Activated CD4-positive, alpha-beta memory T cell treated with anti-CD3 and anti-CD28 coated beads, Interleukin-2, amount 10 ng/mL, durations not matched to agents 7 days and 5 days (primary cell): Measurements from ENCODE around the gene PGPEP1. TPM values are rescaled to one million over a fixed set of nuclear protein-coding genes. Genes with fewer than 3 reads are reported as not detected.

Experiments
- CTCF ChIA-PET: fragments of 350-600 bp; sonication (Branson Sonifier 250); formaldehyde crosslinking; loops from one replicate; lab custom pipeline; 2021; ENCODE audit warnings: antibody characterized with exemption, inconsistent platforms; lab: Charles Lee
- POLR2A ChIA-PET: fragments of 350-600 bp; sonication (Branson Sonifier 250); formaldehyde crosslinking; loops from one replicate; lab custom pipeline; 2021; ENCODE audit warnings: antibody characterized with exemption; lab: Charles Lee
- DNase-seq: peaks from one replicate; pipeline ENCODE4 v3.0.0-alpha.2; 2020
- H3K27ac Mint-ChIP-seq: one replicate; pipeline ENCODE4 v1.8.0; 2021; ENCODE audit warnings: mild to moderate bottlenecking, mixed read lengths
- H3K27me3 Mint-ChIP-seq: one replicate; pipeline ENCODE4 v1.8.0; 2021; ENCODE audit warnings: mixed read lengths
- H3K36me3 Mint-ChIP-seq: one replicate; pipeline ENCODE4 v1.8.0; 2021; ENCODE audit warnings: low read depth, mixed read lengths
- H3K4me1 Mint-ChIP-seq: one replicate; pipeline ENCODE4 v1.8.0; 2021; ENCODE audit warnings: mixed read lengths
- H3K4me3 Mint-ChIP-seq: one replicate; pipeline ENCODE4 v1.8.0; 2021; ENCODE audit warnings: mild to moderate bottlenecking, mixed read lengths
- H3K9me3 Mint-ChIP-seq: one replicate; pipeline ENCODE4 v1.8.0; 2021; ENCODE audit warnings: mixed read lengths
- total RNA-seq, 2 experiments: library from RNA; stranded (reverse); gene quantifications; one replicate each; pipeline ENCODE4 v1.2.3, GENCODE V29; 2021

The PGPEP1 gene, protein sequence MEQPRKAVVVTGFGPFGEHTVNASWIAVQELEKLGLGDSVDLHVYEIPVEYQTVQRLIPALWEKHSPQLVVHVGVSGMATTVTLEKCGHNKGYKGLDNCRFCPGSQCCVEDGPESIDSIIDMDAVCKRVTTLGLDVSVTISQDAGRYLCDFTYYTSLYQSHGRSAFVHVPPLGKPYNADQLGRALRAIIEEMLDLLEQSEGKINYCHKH
- total RNA-seq = 10 to 100 TPM; 42.7 to 44.0 TPM

GRCh38 chr19:18340190-18340989, at the start of gene PGPEP1:
Gene PGPEP1 (plus strand): TSS chr19:18340598. CDS start chr19:18340682, 84 bp downstream.
- peaks cover 23% of the 10 kb centered on the region for H3K4me1 Mint-ChIP-seq
- H3K4me3 Mint-ChIP-seq = peak within 1 kb of the TSS; percentile 83
- POLR2A ChIA-PET = interaction anchor here (1.0 to 4.5 kb wide), 4 partner anchors 26 to 81 kb away, joined by 3 to 28 read pairs (median 4); no protein-coding TSS in a partner anchor
- H3K27ac Mint-ChIP-seq = peak within 1 kb of the TSS; percentile 84
- CTCF ChIA-PET = interaction anchor here (1.0 to 4.0 kb wide), 9 partner anchors 12 to 249 kb away, joined by 3 to 29 read pairs (median 3); partner anchors contain the start of genes GDF15 and LSM4
- peaks cover 11% of the 10 kb centered on the region for H3K36me3 Mint-ChIP-seq
- peaks cover 1% of the 10 kb centered on the region for H3K27me3 Mint-ChIP-seq
- H3K9me3 Mint-ChIP-seq = no peaks in the 10 kb centered on the region
- peak; percentile 68 for DNase-seq

GRCh38 chr19:18291019-18291524, 49.3 kb upstream of the PGPEP1 start:
- H3K27ac Mint-ChIP-seq = peak overlapping the region; percentile 97
- ChIA-PET POLR2A (interaction anchor here (0.9 to 7.0 kb wide), 10 partner anchors 11 to 628 kb away, joined by 3 to 691 read pairs (median 4); partner anchors contain the start of genes COPE, DDX49, JUND and LSM4), CTCF (interaction anchor here (1.9 to 6.5 kb wide), 4 partner anchors 11 to 31 kb away, joined by 6 to 176 read pairs (median 24); partner anchors contain the start of genes JUND and LSM4)
- H3K9me3 Mint-ChIP-seq = no peaks in the 10 kb centered on the region
- H3K36me3 Mint-ChIP-seq = peaks cover 24% of the 10 kb centered on the region
- peak overlapping the region; percentile 96 for H3K4me3 Mint-ChIP-seq
- no peaks in the 10 kb centered on the region for H3K27me3 Mint-ChIP-seq
- peaks cover 78% of the 10 kb centered on the region for H3K4me1 Mint-ChIP-seq
- DNase-seq = peak; percentile 45

DNA sequence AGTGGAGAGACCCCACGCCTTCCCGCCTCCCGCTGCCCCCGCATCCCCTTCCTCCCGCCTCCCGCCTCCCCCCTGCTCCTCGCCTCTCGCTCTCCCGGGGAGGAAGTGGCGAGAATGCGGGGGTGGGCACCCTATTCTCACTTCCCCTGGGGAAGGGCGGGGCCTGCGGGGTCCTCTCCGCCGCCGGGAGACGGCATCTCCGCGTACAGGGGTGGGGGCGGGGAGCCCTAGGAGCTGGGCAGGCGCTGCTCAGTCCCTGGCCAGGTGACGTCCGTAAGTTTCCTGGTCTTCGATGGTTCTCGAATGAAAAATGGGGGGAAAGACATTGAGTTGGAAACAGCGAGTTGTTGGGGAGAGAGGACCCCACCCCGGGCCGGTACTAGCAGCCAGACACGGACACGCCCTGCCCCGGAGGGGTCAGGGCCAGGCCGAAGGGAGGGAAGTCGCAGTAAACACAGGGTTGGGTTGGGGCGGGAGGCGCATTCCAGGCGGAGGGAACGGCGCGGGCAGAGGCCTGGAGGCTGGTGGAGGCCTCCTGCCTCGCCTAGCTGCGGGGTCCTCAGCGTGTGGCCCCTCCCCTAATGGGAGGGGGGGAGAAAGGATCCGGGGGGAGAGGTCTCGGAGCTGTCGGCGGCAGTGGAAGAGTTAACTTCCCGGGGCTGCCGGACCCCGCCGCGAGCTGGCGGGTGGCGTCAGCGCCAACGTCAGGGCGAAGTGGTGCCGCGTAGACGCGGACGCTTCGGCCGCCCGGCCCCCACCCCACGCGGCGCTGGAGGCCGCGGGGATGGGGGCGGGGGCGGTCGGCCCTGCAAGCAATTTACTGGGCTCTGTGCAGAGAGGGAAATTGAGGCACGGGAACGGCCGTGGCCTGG, 48.6 kb upstream of the PGPEP1 start:
- peak; percentile 90 for DNase-seq
- ChIA-PET POLR2A (interaction anchor here (0.9 to 7.0 kb wide), 11 partner anchors 11 to 627 kb away, joined by 3 to 691 read pairs (median 5); partner anchors contain the start of genes COPE, DDX49, JUND and LSM4), CTCF (interaction anchor here (1.2 to 6.5 kb wide), 6 partner anchors 9 to 31 kb away, joined by 3 to 176 read pairs (median 8); partner anchors contain the start of genes JUND and LSM4)
- peak overlapping the region; percentile 96 for H3K4me3 Mint-ChIP-seq
- H3K27me3 Mint-ChIP-seq = no peaks in the 10 kb centered on the region
- peaks cover 79% of the 10 kb centered on the region for H3K4me1 Mint-ChIP-seq
- peaks cover 31% of the 10 kb centered on the region for H3K36me3 Mint-ChIP-seq
- H3K27ac Mint-ChIP-seq = peak overlapping the region; percentile 97
- H3K9me3 Mint-ChIP-seq = no peaks in the 10 kb centered on the region

- Mint-ChIP-seq H3K27ac (peak overlapping the region; percentile 97), H3K4me3 (peak overlapping the region; percentile 96), H3K9me3 (no peaks in the 10 kb centered on the region), H3K36me3 (peaks cover 35% of the 10 kb centered on the region), H3K4me1 (peaks cover 77% of the 10 kb centered on the region), H3K27me3 (no peaks in the 10 kb centered on the region)
- DNase-seq = peak; percentile 54
- ChIA-PET CTCF (interaction anchor here (0.6 to 6.5 kb wide), 8 partner anchors 9 to 36 kb away, joined by 3 to 176 read pairs (median 4); partner anchors contain the start of genes JUND and LSM4), POLR2A (interaction anchor here (0.8 to 7.0 kb wide), 11 partner anchors 11 to 129 kb away, joined by 3 to 691 read pairs (median 8); partner anchors contain the start of genes IQCN, JUND and LSM4)
These were observed 48.0 kb upstream of the PGPEP1 start for GRCh38 chr19:18292462-18292809.

GRCh38 chr19:18292810-18293641, 47.4 kb upstream of the PGPEP1 start:
- H3K27ac Mint-ChIP-seq = peak overlapping the region; percentile 97
- H3K4me3 Mint-ChIP-seq = peak overlapping the region; percentile 96
- peaks cover 78% of the 10 kb centered on the region for H3K4me1 Mint-ChIP-seq
- POLR2A ChIA-PET = interaction anchor here (0.6 to 7.0 kb wide), 12 partner anchors 10 to 205 kb away, joined by 3 to 691 read pairs (median 6); partner anchors contain the start of genes IQCN, JUND and LSM4
- CTCF ChIA-PET = interaction anchor here (0.6 to 6.5 kb wide), 9 partner anchors 8 to 36 kb away, joined by 3 to 176 read pairs (median 3); partner anchors contain the start of genes JUND and LSM4
- no peaks in the 10 kb centered on the region for H3K27me3 Mint-ChIP-seq
- H3K36me3 Mint-ChIP-seq = peaks cover 35% of the 10 kb centered on the region
- H3K9me3 Mint-ChIP-seq = no peaks in the 10 kb centered on the region
- DNase-seq = peak; percentile 76

GRCh38 chr19:18293642-18294466, 46.5 kb upstream of the PGPEP1 start:
- CTCF ChIA-PET = interaction anchor here (1.0 to 6.5 kb wide), 3 partner anchors 10 to 14 kb away, joined by 3 to 176 read pairs (median 38); partner anchors contain the start of gene JUND
- POLR2A ChIA-PET = interaction anchor here (0.7 to 7.0 kb wide), 9 partner anchors 9 to 206 kb away, joined by 3 to 691 read pairs (median 8); partner anchors contain the start of genes JUND and LSM4
- Mint-ChIP-seq H3K36me3 (peaks cover 37% of the 10 kb centered on the region), H3K4me3 (peak overlapping the region; percentile 96), H3K9me3 (no peaks in the 10 kb centered on the region), H3K4me1 (peaks cover 78% of the 10 kb centered on the region), H3K27me3 (no peaks in the 10 kb centered on the region), H3K27ac (peak overlapping the region; percentile 97)
- DNase-seq = no peak

- peaks cover 80% of the 10 kb centered on the region for H3K4me1 Mint-ChIP-seq
- peaks cover 42% of the 10 kb centered on the region for H3K36me3 Mint-ChIP-seq
- H3K27me3 Mint-ChIP-seq = no peaks in the 10 kb centered on the region
- peak overlapping the region; percentile 97 for H3K27ac Mint-ChIP-seq
- DNase-seq = peak; percentile 95
- CTCF ChIA-PET = interaction anchor here (1.0 to 6.5 kb wide), 2 partner anchors 10 to 14 kb away, joined by 3 to 176 read pairs; partner anchors contain the start of gene JUND
- H3K9me3 Mint-ChIP-seq = no peaks in the 10 kb centered on the region
- peak overlapping the region; percentile 96 for H3K4me3 Mint-ChIP-seq
- POLR2A ChIA-PET = interaction anchor here (2.4 to 7.0 kb wide), 4 partner anchors 9 to 25 kb away, joined by 8 to 691 read pairs (median 198); partner anchors contain the start of genes JUND and LSM4
These were observed 45.9 kb upstream of the PGPEP1 start for GRCh38 chr19:18294467-18294864.

GRCh38 chr19:18295034-18295451, 45.4 kb upstream of the PGPEP1 start:
- peaks cover 42% of the 10 kb centered on the region for H3K36me3 Mint-ChIP-seq
- H3K4me3 Mint-ChIP-seq = peak overlapping the region; percentile 96
- ChIA-PET CTCF (interaction anchor here (1.0 to 6.5 kb wide), 2 partner anchors 9 to 15 kb away, joined by 3 to 176 read pairs; partner anchors contain the start of gene JUND), POLR2A (interaction anchor here (6.6 to 7.0 kb wide), 3 partner anchors 8 to 24 kb away, joined by 174 to 691 read pairs (median 221); partner anchors contain the start of genes JUND and LSM4)
- peaks cover 75% of the 10 kb centered on the region for H3K4me1 Mint-ChIP-seq
- H3K27me3 Mint-ChIP-seq = no peaks in the 10 kb centered on the region
- H3K27ac Mint-ChIP-seq = peak overlapping the region; percentile 97
- DNase-seq = no peak
- no peaks in the 10 kb centered on the region for H3K9me3 Mint-ChIP-seq

DNA sequence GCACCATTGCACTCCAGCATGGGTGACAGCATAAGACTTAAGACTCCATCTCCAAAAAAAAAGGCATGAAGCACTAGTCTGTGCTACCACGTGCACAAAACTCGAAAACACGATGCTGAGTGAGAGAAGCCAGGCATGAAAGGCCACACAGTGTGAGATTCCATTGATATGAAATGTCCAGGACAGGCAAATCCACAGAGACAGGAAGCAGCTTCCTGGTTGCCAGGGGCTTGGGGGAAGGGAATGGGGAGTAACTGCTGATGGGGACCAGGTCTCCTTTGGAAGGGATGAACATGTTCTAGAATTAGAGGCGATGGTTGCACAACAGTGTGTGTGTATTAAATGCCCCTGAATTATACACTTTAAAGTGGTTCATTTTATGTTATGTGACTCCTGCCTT, 43.1 kb upstream of the PGPEP1 start:
- POLR2A ChIA-PET = interaction anchor here (1.6 to 10.4 kb wide), 2 partner anchors 18 to 25 kb away, joined by 4 to 709 read pairs; partner anchors contain the start of gene JUND
- Mint-ChIP-seq H3K27ac (peak overlapping the region; percentile 49), H3K36me3 (peaks cover 43% of the 10 kb centered on the region), H3K27me3 (no peaks in the 10 kb centered on the region), H3K9me3 (no peaks in the 10 kb centered on the region), H3K4me1 (peaks cover 70% of the 10 kb centered on the region), H3K4me3 (no peak overlapping the region)
- DNase-seq = no peak
- CTCF ChIA-PET = interaction anchor here (3.2 kb wide), 1 partner anchor 18 kb away, joined by 20 read pairs; no protein-coding TSS in a partner anchor
